GM11168 (cell line): Measurements from ENCODE around the gene ATP10A.
"Not testable (repeated sequence)": the region's sequence is repeated elsewhere in the genome, so short reads cannot be mapped to it uniquely, and the experiment has no call there.

Source experiments
- in situ Hi-C: fragments of 300-500 bp; cut with MboI; formaldehyde crosslinking; loops from one replicate; pipeline ENCODE4 v1.12.0; 2022; ENCODE audit warnings: low sequenced_read_pairs; ENCODE audit not compliant: unreplicated experiment

The ATP10A gene

GRCh38 chr15:25640381-25640780 is 222.7 kb downstream of the ATP10A start:
- in situ Hi-C loops, result no loop called here

- in situ Hi-C loops, result not testable (repeated sequence)
Measured at GRCh38 chr15:25636486-25636885, 226.6 kb downstream of the ATP10A start.

- in situ Hi-C loops, result no loop called here
Measured at GRCh38 chr15:25635191-25635590, 227.9 kb downstream of the ATP10A start.

- in situ Hi-C loops, result no loop called here
Measured at GRCh38 chr15:25633862-25634261, 229.3 kb downstream of the ATP10A start.

GRCh38 chr15:25631971-25632370 is 231.2 kb downstream of the ATP10A start:
- in situ Hi-C loops, result no loop called here
